Caki2 (cell line): ENCODE data around the gene TMUB1. TPM values are rescaled to one million over a fixed set of nuclear protein-coding genes. Genes with fewer than 3 reads are reported as not detected.
A peak's percentile ranks its signal among the peaks of the same experiment; 100 is the strongest.

Experiments used
- DNase-seq: peaks from one replicate; pipeline ENCODE4 v3.0.0-alpha.2; 2015; ENCODE audit warnings: low read depth
- in situ Hi-C: cut with HindIII; loops from 2 replicates; pipeline ENCODE4 v1.10.0; 2016; ENCODE audit warnings: low sequenced_read_pairs, low pct_unique_long_range_greater_than_20kb, mixed read lengths
- total RNA-seq: library from RNA; depleted of rRNA; stranded (reverse); fragments of >200 nt; shearing (Covaris generic); gene quantifications from 2 replicates; pipeline ENCODE4 v1.2.3, GENCODE V29; 2014; ENCODE audit warnings: low replicate concordance; rRNA removed

The TMUB1 gene, protein sequence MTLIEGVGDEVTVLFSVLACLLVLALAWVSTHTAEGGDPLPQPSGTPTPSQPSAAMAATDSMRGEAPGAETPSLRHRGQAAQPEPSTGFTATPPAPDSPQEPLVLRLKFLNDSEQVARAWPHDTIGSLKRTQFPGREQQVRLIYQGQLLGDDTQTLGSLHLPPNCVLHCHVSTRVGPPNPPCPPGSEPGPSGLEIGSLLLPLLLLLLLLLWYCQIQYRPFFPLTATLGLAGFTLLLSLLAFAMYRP
- total RNA-seq, result 63.7 and 67.2 TPM in 2 replicates

DNA sequence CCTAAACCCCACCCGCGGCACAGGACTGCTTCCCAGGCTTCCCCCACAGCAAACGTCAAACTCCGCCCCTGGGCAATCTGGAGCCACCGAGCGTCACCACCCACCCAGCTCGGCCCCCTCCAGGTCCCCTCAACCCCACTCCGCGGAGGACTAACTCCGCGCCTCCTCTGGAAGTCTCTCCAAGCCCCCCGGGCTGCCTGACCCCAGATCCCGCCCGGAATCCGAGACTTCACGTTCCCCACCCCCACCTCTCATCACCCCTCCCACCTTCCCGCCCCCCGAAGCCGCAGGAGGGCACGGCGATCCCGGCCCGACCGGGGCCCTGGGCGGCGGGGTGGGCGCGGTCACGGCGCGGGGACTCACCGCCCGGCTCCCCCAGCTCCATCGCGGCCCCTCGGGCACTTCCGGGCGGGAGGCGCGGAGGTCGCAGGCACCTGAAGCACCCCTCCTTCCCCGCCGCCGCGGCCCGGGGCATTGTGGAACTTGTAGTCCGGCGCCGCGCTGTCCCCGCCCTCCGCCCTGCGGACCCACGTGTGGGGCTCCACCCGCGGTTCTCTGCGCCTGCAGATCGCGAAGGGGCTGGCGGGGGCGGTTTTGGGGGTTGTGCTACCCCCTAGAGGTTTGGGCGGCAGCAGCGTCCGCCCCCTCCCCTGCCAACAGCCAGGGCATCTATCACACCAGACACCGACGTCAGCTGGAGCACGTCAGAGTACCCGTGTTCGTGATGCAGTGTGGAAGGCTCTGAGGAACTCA is at the start of gene TMUB1:
Gene TMUB1 (minus strand): TSS at position 423 of the 753 bp plus-strand sequence. CDS start 930 bp downstream, outside the sequence.
- in situ Hi-C loops, result no loop called here
- peak; percentile 63 for DNase-seq

DNA sequence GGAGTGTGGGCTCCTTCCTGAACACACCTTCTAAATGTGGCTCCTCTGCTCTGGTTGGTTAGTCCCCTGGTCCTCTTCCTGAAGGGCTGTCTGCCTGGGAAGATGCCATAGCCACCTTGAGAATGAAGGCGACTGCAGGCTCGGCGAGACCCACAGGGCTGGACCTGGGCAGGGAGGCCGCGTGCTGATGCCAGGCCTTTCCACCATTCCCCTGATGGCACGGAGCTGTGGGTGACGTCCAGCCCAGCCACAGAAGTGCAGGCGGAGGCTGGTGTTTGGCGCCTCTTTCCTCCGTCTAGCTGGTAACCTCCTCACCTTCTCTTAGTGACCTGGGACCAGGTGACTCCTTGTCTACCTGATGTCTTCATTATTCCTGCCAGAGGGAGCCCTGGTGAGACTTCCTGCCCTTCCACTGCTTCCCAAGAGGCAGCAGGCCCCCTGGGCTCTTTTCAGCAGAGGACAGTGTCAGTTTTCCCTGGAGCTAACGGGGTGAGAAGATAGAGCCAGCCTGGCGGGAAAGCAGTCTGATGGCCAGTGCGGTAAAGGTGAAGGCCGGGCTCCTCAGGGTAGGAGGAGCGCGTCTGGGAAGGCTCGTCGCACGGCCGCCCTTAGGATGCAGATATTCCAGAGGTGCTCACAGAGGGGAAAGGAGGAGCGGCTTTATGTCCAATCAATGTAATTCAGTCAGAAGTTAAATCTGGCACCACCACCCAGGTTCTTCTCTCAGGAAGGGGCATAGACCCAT is 49.3 kb upstream of the TMUB1 start:
- in situ Hi-C loops, result no loop called here
- DNase-seq, result no peak

DNA sequence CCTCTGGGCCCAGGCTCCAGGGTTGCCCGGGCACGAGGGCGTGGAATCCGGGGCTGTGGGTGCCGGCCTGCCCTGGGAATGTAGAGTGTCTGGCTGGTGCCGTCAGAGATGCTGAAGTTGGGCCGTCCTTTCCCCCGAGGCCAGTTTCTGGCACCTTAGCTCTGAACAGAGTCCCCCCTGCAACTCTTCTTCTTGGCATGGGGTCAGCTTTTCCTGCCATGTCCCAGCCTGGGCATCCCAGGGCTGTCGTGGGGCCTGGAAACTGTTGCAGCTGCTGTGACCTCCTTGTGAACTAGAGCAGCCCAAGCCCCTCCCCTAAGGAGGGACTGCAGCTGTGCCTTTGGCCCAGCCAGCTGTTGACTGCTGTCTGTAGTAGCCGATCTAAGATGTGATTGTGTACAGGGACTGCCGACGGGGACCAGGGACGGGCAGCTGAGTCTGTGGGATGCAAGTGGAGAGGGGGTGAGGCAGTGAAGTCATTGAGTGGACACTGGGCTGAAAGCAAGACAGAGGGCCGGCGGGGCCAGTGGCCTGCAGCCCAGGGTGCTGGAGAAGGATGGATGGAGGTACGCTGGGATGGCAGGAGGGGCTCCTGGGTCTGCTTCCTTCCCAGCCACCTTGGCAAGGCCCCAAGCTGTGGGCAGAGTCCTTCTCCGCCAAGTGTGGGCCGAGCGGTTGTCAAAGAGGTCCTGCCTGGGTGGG is 48.5 kb upstream of the TMUB1 start:
- in situ Hi-C loops, result no loop called here
- DNase-seq, result no peak

DNA sequence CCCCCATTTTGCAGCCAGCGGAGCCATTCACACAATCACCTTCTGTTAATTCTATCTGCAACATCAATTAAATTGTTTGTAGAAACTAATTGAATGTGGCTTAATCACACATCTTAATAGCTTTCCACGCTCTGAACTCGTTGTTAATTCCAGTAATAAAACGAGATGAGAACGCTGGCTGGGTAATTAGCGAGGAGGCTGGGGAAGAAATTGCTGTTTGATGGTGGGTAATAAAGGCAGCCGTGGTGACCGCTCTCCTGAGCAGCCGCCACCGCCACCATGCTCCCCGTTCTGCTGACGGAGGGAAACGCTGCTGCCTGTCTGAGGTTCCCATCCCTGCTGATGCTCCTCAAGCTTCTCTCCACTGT is 47.9 kb upstream of the TMUB1 start:
- in situ Hi-C loops, result no loop called here
- DNase-seq, result no peak

DNA sequence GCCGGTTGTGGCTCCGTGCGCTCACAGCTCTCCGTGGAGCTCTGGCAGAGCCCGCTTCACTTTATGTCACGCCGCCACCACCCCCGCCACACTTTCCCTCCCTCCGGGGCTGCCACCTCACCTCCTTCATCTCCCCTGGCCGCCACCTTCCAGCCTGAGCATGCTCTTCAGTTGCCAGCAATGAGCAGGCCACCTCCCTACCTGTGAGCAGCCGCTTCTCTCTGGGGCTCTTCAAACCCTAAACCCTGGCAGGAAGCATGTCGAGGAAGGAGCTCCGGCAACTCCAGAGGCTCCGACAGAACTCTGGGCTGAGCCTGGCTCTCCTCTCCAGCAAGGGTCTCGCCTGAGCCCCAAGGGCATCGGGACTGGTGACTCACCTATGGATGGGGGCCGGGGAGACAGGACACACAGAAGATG is 47.5 kb upstream of the TMUB1 start:
- DNase-seq, result no peak
- in situ Hi-C loops, result no loop called here

DNA sequence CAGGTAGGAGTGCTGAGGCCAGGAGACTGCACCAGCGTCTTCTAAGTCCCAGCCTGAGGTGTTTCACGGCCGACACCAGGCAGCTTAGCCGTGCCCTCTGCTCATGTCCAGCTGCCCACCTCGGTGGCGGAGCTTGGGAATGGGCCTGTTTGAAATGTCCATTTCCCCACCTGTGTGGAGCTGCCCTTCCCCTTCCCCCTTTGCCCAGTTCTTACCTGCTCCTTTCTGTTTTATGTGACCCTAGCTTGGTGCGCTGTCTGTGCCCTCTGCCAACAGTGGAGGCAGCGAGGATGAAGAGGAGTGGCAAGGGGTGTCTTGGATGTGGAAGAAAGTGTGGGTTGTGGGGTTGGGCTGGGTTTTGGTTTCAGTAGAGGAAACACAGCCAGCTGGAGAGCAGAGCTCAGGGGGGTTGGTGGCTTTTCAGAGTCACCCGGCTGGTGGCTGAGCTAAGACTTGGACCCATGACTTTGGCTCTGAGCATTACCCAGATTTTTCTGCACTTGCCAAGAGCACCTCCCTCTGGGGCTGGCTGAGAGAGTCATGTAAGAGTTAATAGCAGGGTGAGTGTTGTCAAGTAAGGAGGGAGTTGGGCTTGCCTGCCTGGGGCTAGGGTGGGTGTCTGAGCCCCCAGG is 46.8 kb upstream of the TMUB1 start:
- no peak for DNase-seq
- in situ Hi-C loops, result no loop called here

DNA sequence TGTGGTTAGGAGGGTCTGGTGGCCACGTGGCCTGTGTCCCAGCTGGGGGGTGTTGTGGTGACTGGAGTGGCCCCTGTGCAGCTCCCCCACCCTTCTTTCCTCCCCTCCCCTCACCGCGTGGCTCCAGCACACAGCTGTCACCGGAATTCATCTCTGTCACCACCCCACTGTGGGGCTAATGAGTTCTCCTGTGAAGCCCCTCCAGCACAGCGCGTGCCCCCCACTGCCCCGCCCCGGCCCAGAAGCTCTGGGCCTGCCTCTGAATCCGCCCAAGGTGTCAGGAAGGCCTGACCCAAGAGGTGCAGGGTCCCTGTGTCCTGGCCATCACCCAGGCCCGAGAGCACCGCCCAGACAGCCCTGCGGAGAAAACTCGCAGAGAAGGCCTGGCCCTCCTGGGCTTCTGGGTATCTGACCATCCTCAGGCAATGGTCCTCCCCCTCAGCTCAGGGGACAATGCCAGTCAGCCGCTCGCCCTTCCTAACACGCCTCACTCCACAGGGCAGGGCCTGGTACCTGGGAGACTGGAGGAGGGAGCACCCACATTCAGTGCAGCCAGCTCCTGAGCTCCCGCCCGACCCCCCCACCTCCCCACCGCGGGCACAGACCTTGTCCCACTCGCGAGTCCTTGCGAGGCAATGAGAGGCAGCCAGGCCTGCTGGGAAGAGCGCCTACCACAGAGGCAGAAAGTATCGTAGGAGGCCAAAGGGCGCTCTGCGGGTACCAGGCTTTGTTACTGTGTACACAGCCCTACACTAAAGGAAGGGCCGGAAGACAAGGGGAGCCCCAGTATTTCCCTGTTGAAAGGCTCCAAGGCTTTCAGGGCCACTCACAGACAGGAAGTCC is 46.0 kb upstream of the TMUB1 start:
- in situ Hi-C loops, result no loop called here
- DNase-seq, result no peak

DNA sequence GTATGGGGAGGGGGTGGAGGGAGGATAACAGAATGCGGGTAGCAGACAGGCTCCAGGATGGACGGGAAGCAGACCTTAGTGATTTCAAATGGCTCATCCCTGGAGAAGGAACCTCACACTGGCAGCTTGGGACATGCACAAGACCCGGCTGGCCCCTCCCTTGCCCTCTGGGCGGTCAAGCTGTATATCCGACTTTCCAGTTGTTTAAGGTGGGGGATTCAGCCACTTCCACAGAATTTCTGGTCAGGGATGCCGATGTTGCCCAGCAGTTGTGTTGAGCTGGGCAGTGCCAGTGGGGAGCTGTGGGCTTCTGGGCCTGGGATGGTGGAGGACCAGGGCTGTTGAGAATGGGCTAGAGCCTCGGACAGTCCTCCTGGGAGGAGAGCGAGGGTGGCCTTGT is 45.4 kb upstream of the TMUB1 start:
- in situ Hi-C loops, result no loop called here

DNA sequence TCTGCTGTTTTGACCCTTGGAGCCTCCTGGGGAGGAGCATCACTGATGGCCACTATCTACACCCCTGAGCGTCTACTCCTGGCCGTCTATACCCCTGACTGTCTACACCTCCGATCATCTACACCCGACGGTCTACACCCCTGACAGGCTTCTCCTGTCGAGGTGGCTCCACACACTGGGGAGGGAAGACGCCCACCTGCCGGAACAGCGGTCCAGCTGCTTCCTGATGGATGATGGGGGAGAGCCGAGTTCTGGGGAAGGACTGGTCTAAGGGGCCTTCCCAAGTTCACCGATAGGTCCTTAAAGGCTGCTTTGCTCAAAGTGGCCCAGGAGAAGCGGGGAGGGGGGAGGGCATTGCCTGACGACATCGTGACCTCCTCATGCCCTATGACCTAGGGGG is 44.9 kb upstream of the TMUB1 start:
- in situ Hi-C loops, result no loop called here
- DNase-seq, result no peak

More for the DNA sequence above, 45.4 kb upstream of the TMUB1 start:
- DNase-seq, result no peak

DNA sequence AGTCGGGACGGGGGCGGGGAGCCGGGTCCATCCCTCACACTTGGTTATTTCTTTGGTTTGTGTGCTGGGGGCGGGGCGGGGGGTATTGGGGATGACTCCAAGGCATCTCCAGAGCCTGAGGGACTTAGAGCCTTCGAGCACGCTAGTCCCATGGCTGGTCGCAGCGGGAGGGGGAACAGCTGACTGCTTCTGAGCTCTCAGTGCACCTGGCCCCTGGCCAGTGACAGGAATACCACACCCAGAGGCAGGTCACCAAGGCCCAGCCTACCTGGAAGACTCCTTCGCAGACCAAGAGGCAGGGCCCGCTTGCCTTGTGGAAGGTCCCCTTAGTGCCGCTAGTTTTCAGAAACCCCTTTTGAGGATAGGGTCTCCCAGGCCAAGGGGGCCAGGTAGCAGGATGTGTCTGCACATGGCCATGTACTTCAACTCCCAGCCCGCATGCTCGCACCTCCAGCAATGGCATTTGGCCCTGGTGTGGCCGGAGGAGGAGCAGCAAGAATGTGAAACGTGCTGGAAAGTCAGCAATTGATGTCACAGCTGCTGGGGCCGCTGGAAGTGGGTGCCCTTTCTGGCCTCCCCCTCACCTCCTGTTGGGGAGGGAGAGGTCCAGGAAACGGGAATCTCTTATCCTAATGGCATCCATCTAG is 43.3 kb upstream of the TMUB1 start:
- in situ Hi-C loops, result no loop called here
- no peak for DNase-seq

DNA sequence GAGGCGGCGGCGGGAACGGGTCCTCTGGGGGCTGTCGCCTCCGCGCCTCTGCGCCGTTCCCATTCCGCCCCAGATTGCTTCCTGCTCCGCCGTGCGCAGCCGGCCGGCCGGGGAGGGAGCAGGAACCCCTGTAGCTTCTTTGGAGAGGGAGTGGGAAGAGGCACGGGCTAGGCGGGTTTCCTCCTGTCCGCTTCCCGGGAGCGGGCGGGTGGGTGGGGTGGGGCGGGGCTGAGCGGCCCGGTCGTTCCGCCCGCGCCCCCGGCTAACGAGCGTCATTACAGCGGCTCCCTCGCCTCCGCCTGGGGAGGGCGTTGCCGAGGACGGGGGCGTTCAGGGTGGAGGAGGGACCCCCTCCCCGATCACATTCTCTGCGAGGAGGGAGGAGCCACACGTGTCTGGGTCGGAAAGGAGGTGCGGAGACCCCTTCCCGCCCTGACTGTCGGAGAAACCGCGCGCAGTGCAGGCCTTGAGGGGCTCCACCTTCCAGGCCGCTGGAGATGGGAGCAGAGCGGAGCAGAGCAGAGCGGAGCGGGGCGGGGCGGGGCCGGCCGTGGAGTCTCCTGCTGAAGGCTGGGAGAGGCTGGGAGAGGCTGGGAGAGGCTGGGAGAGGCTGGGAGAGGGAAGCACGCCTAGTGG is 42.7 kb upstream of the TMUB1 start:
- in situ Hi-C loops, result no loop called here
- DNase-seq, result no peak

DNA sequence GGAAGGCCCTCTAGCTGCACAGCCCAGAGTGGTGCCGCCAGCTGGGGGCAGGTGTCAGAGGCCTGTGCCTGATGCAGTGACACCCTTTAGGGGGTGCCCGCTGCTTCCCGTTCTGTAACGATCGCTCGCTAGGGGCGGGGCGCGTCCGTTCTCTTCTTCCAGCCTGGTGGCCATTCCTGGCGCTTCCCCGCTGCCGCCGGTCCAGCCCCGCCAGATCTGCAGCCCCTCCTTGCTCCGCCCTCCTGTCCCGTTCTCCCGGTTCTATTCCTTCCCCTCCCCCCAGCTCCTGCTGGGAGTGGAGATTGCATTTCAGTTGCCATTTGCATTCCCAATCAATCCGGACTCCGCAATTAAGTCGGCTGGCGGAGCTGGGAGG is 42.2 kb upstream of the TMUB1 start:
- no peak for DNase-seq
- in situ Hi-C loops, result no loop called here

DNA sequence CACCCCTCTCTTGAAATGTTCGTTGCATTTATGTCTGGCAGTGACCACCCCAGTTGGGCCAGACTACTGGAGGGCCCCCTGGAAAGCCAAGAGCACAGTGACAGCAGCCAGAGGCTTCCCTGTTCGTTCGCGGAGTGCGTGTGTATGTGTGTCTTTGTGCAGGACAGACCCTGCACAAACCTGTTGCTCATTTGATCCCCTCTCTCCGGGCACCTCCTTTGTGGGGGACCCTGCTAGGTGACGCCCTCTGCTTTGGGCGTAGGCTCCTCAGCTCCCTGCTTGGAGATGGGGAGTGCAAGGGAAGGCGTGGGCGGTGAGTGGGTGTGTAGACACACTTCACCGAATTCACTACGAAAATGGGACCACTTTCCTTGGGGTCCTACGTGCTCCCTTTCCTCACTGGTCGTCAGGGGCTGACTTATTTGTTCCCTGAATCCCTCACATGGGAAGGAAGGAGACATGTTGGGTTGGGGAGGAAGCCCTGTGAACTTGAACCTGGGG is 41.7 kb upstream of the TMUB1 start:
- in situ Hi-C loops, result no loop called here
- DNase-seq, result no peak

DNA sequence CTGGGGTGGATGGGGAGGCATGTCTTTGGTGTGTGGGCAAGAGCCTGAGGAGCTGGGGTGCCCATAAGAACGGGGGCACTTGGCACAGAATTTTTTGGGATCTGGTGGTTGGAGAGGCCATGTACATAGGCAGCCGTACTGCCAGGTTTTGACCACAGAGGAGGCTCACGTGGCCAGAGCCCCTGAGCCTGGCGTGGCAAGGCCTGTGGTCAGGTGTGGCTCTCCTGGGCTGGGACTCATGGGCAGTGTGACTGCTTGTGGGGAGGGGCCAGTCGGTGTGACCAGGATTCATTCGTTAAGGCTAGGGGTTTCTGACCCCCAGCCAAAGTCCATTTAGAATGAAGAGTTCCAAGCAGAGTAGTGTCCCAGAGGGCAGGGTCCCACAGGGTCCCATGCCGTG is 41.2 kb upstream of the TMUB1 start:
- in situ Hi-C loops, result no loop called here
- DNase-seq, result no peak

DNA sequence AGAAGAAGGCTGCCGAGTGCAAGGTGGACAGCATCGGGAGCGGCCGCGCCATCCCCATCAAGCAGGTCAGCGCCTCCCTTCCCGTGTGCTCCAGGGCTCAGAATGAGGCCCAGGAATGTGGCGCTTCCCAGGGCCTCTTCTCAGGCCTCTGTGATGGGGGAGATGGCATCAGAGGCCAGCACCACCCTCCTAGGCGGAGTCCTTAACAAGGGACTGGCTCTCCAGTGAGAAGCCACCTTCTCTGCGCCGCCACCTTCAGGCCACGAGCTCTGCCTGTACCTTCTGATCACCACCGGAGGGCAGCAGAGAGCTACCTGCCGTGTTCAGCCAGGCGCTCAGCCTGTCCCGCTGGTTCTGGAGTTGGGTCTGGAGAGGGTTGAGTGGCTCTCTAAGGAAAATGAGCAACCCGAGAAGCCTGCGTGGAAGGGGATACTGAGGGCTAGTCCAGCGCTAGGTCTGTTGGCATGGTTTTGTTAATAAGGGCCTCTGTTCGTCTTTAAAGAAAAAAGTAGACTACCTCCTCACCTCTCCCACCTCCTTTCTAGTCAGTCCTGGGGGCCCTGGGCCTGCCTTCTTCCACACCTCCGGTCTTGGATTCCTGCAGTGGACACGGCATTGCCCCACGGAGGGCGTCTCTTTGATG is 40.6 kb upstream of the TMUB1 start:
- in situ Hi-C loops, result no loop called here
- peak; percentile 69 for DNase-seq
